GM21528 (cell line): ENCODE results near the gene GARNL3.

Experiments
- ATAC-seq: cut with Tn5 transposase; IDR thresholded peaks from one replicate; pipeline ENCODE4 v1.9.1; 2021; ENCODE audit warnings: mild to moderate bottlenecking, moderate library complexity; ENCODE audit not compliant: unreplicated experiment, low FRiP score

Gene GARNL3

GRCh38 chr9:127264462-127265219, at the start of gene GARNL3:
TSS of gene GARNL3 (plus strand) at chr9:127264774. CDS start at chr9:127264878, 104 bp downstream.
- no peak for ATAC-seq

- ATAC-seq = no peak
Measured at GRCh38 chr9:127215268-127216209, 49.0 kb upstream of the GARNL3 start.

GRCh38 chr9:127216210-127216887, 48.2 kb upstream of the GARNL3 start:
- no peak for ATAC-seq

- ATAC-seq = no peak
Measured at GRCh38 chr9:127216888-127217217, 47.7 kb upstream of the GARNL3 start.

GRCh38 chr9:127218818-127219217, 45.8 kb upstream of the GARNL3 start:
- no peak for ATAC-seq

- ATAC-seq = no peak
Measured at GRCh38 chr9:127219520-127219919, 45.1 kb upstream of the GARNL3 start.

- no peak for ATAC-seq
Measured at GRCh38 chr9:127221695-127222094, 42.9 kb upstream of the GARNL3 start.

GRCh38 chr9:127222388-127223095, 42.0 kb upstream of the GARNL3 start:
- ATAC-seq = no peak

- ATAC-seq = no peak
Measured at GRCh38 chr9:127223266-127223665, 41.3 kb upstream of the GARNL3 start.

- ATAC-seq = no peak
Measured at GRCh38 chr9:127223810-127224177, 40.8 kb upstream of the GARNL3 start.

GRCh38 chr9:127224178-127224882, 40.2 kb upstream of the GARNL3 start:
- peak; percentile 55 for ATAC-seq

- peak; percentile 40 for ATAC-seq
Measured at GRCh38 chr9:127224883-127225739, 39.5 kb upstream of the GARNL3 start.

- ATAC-seq = no peak
Measured at GRCh38 chr9:127225801-127226625, 38.6 kb upstream of the GARNL3 start.

- ATAC-seq = no peak
Measured at GRCh38 chr9:127229691-127230417, 34.7 kb upstream of the GARNL3 start.

- no peak for ATAC-seq
Measured at GRCh38 chr9:127231666-127232065, 32.9 kb upstream of the GARNL3 start.

GRCh38 chr9:127232833-127233549, 31.6 kb upstream of the GARNL3 start:
- no peak for ATAC-seq

GRCh38 chr9:127233550-127233949, 31.0 kb upstream of the GARNL3 start:
- ATAC-seq = no peak
